DOHH2 (cell line): Measurements from ENCODE around the gene PRH2.

Experiments
- H3F3A ChIP-seq: fragments of 200-600 bp; sonication (generic), shearing (Covaris generic); 2 replicates; pipeline ENCODE4 v1.6.0; 2016; ENCODE audit warnings: antibody characterized with exemption, mild to moderate bottlenecking; ENCODE audit not compliant: control insufficient read depth, insufficient read depth
- H3K27ac ChIP-seq: fragments of 200-600 bp; sonication (generic); 2 replicates; pipeline ENCODE4 v1.5.1; 2014; ENCODE audit warnings: low read depth, mild to moderate bottlenecking, low read length, moderate library complexity
- H3K27me3 ChIP-seq: fragments of 200-600 bp; sonication (generic); 2 replicates; pipeline ENCODE4 v1.6.1; 2014; ENCODE audit warnings: mild to moderate bottlenecking, low read length, mixed read lengths; ENCODE audit not compliant: control insufficient read depth
- H3K36me3 ChIP-seq: fragments of 200-600 bp; sonication (generic); 2 replicates; pipeline ENCODE4 v1.6.1; 2014; ENCODE audit warnings: mild to moderate bottlenecking, low read length, moderate library complexity, mixed read lengths; ENCODE audit not compliant: control insufficient read depth
- H3K4me1 ChIP-seq: fragments of 200-600 bp; sonication (generic); 2 replicates; pipeline ENCODE4 v1.6.1; 2014; ENCODE audit warnings: mild to moderate bottlenecking, low read length, mixed read lengths; ENCODE audit not compliant: control insufficient read depth
- H3K4me2 ChIP-seq: fragments of 200-600 bp; sonication (generic); 2 replicates; pipeline ENCODE4 v1.6.0; 2014; ENCODE audit warnings: mild to moderate bottlenecking, low read length, moderate library complexity
- H3K4me3 ChIP-seq: fragments of 200-600 bp; sonication (generic); 2 replicates; pipeline ENCODE4 v1.5.1; 2014; ENCODE audit warnings: mild to moderate bottlenecking, low read length, mixed read lengths
- H3K79me2 ChIP-seq: fragments of 200-600 bp; sonication (generic); 2 replicates; pipeline ENCODE4 v1.6.1; 2014; ENCODE audit warnings: mild to moderate bottlenecking, low read length, mixed read lengths; ENCODE audit not compliant: control insufficient read depth
- H3K9me2 ChIP-seq: fragments of 200-600 bp; sonication (generic); replicated peaks from 2 replicates; pipeline ENCODE4 v1.6.1; 2014; ENCODE audit warnings: mild to moderate bottlenecking, low read length, mixed read lengths; ENCODE audit not compliant: control insufficient read depth
- H3K9me3 ChIP-seq: fragments of 200-600 bp; sonication (generic); 2 replicates; pipeline ENCODE4 v1.6.1; 2014; ENCODE audit warnings: antibody characterized with exemption, low read length, mixed read lengths; ENCODE audit not compliant: control insufficient read depth, insufficient read depth
- H4K20me1 ChIP-seq: fragments of 200-600 bp; sonication (generic); 2 replicates; pipeline ENCODE4 v1.6.0; 2014; ENCODE audit warnings: low read depth, mild to moderate bottlenecking, antibody characterized with exemption, low read length, moderate library complexity; ENCODE audit not compliant: control insufficient read depth, insufficient read depth
- EZH2phosphoT487 ChIP-seq: fragments of 200-600 bp; sonication (generic); IDR thresholded peaks from 2 replicates; pipeline ENCODE4 v1.6.1; 2017; ENCODE audit warnings: borderline replicate concordance, mild to moderate bottlenecking, antibody characterized with exemption, low read length, moderate library complexity, mixed read lengths
- TF ChIP-seq, protein P1 (sequence below): fragments of 200-600 bp; sonication (generic); IDR thresholded peaks from one replicate; pipeline ENCODE4 v1.5.1; 2014; ENCODE audit warnings: antibody characterized with exemption, mild to moderate bottlenecking, low read depth, low read length; ENCODE audit not compliant: poor library complexity, severe bottlenecking

Gene PRH2

DNA sequence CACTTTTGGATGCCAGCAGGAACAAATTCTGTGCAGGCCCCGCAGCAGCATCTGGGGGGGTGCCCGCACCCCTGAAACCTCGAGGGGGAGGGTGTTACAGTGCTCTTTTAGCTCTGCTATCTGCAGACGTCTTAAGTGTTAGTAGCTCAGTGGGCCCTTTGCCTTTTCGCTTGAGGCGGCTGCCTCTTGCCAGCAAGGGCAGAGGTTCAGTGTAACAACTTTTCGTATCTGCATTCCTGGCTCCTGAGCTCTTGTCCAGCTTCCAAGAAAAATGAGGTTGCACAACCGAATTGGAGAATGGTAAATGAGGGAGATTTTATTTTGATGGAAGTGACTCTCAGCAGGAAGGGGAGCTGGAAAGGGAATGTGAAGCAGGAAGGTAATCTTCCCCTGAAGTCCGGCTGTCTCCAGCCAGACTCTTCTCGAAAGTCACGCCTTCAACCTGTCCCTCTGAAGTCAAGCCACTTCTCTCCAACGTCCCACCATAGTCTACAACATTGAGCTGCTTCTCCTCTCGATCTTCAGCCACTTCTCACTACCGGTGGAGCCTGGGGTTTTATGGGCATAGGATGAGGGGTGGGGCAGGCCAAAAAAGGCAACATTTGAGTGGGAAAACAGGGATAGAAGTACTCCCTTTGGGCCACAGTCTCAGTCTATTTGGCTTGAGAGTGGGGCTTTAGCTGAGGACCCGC, 39.9 kb downstream of the PRH2 start:
- Histone ChIP-seq H3K4me2 (no peak overlapping the region), H3K36me3 (no peaks in the 10 kb centered on the region), H3K4me3 (no peak overlapping the region), H3K79me2 (no peaks in the 10 kb centered on the region), H3K9me2 (no peaks in the 10 kb centered on the region), H3K27me3 (no peaks in the 10 kb centered on the region), H3F3A (no peaks in the 10 kb centered on the region), H4K20me1 (no peaks in the 10 kb centered on the region), H3K4me1 (no peaks in the 10 kb centered on the region), H3K9me3 (no peaks in the 10 kb centered on the region), H3K27ac (no peak overlapping the region)
- TF ChIP-seq EZH2phosphoT487: no peak
- TF ChIP-seq, protein P1, sequence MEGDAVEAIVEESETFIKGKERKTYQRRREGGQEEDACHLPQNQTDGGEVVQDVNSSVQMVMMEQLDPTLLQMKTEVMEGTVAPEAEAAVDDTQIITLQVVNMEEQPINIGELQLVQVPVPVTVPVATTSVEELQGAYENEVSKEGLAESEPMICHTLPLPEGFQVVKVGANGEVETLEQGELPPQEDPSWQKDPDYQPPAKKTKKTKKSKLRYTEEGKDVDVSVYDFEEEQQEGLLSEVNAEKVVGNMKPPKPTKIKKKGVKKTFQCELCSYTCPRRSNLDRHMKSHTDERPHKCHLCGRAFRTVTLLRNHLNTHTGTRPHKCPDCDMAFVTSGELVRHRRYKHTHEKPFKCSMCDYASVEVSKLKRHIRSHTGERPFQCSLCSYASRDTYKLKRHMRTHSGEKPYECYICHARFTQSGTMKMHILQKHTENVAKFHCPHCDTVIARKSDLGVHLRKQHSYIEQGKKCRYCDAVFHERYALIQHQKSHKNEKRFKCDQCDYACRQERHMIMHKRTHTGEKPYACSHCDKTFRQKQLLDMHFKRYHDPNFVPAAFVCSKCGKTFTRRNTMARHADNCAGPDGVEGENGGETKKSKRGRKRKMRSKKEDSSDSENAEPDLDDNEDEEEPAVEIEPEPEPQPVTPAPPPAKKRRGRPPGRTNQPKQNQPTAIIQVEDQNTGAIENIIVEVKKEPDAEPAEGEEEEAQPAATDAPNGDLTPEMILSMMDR: no peak

- no peak overlapping the region for H3K27ac ChIP-seq
- no peaks in the 10 kb centered on the region for H3K79me2 ChIP-seq
- no peaks in the 10 kb centered on the region for H4K20me1 ChIP-seq
- H3K4me2 ChIP-seq: no peak overlapping the region
- H3K4me3 ChIP-seq: no peak overlapping the region
- TF ChIP-seq, protein P1: no peak
- TF ChIP-seq EZH2phosphoT487: no peak
- H3K27me3 ChIP-seq: no peaks in the 10 kb centered on the region
- no peaks in the 10 kb centered on the region for H3K36me3 ChIP-seq
- no peaks in the 10 kb centered on the region for H3K9me3 ChIP-seq
- H3F3A ChIP-seq: no peaks in the 10 kb centered on the region
- no peaks in the 10 kb centered on the region for H3K4me1 ChIP-seq
- no peaks in the 10 kb centered on the region for H3K9me2 ChIP-seq
Measured at GRCh38 chr12:10974965-10975364, 45.9 kb downstream of the PRH2 start.

DNA sequence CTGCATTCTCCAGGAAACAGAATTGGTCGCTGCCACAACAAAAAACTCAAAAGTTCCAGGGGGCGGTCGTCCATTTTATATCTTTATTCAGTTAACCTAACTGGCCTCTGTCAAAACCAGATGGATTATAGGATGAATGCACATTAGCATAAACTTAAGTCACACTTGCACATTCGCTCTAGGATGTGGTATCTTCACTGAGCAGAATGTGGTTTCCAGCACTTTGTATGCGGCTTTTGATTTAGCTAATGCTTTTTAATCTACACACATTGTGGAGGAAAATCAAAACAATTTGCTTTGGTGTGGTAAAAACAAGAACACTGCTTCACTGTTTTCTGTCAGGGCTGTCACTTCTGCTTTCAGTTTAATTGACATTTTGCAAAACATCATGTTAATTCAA, 53.2 kb downstream of the PRH2 start:
- Histone ChIP-seq H3K9me2 (no peaks in the 10 kb centered on the region), H3K79me2 (no peaks in the 10 kb centered on the region), H3K36me3 (no peaks in the 10 kb centered on the region), H3K4me3 (no peak overlapping the region), H4K20me1 (no peaks in the 10 kb centered on the region), H3K4me2 (no peak overlapping the region), H3K4me1 (no peaks in the 10 kb centered on the region), H3K27ac (no peak overlapping the region), H3K27me3 (no peaks in the 10 kb centered on the region), H3K9me3 (no peaks in the 10 kb centered on the region), H3F3A (no peaks in the 10 kb centered on the region)
- no peak for TF ChIP-seq EZH2phosphoT487
- TF ChIP-seq, protein P1: no peak
